ENCODE measurements around the gene GAP43.

The GAP43 gene

GRCh38 chr3:115663414-115663813 lies 40.1 kb downstream of the GAP43 start:
- DNase-seq = no peak

- DNase-seq = no peak
Observed at GRCh38 chr3:115666081-115666480, 42.8 kb downstream of the GAP43 start.

GRCh38 chr3:115666920-115667737 lies 43.8 kb downstream of the GAP43 start:
- DNase-seq = no peak

- no peak for DNase-seq
Observed at GRCh38 chr3:115667738-115668065, 44.4 kb downstream of the GAP43 start.

- no peak for DNase-seq
Observed at GRCh38 chr3:115670911-115671310, 47.6 kb downstream of the GAP43 start.

- DNase-seq = no peak
Observed at GRCh38 chr3:115671761-115672455, 48.6 kb downstream of the GAP43 start.

- no peak for DNase-seq
Observed at GRCh38 chr3:115673881-115674280, 50.6 kb downstream of the GAP43 start.

GRCh38 chr3:115676336-115676735 lies 53.0 kb downstream of the GAP43 start:
- no peak for DNase-seq

GRCh38 chr3:115680803-115681345 lies 57.6 kb downstream of the GAP43 start:
- DNase-seq = no peak

GRCh38 chr3:115681736-115682135 lies 58.4 kb downstream of the GAP43 start:
- no peak for DNase-seq

GRCh38 chr3:115683305-115683704 lies 60.0 kb downstream of the GAP43 start:
- DNase-seq = no peak

GRCh38 chr3:115683773-115684172 lies 60.5 kb downstream of the GAP43 start:
- DNase-seq = no peak

- DNase-seq = no peak
Observed at GRCh38 chr3:115685097-115685496, 61.8 kb downstream of the GAP43 start.

GRCh38 chr3:115687721-115688120 lies 64.4 kb downstream of the GAP43 start:
- DNase-seq = no peak

GRCh38 chr3:115688418-115688817 lies 65.1 kb downstream of the GAP43 start:
- no peak for DNase-seq

GRCh38 chr3:115689928-115690327 lies 66.6 kb downstream of the GAP43 start:
- no peak for DNase-seq

- no peak for DNase-seq
Observed at GRCh38 chr3:115691964-115692363, 68.7 kb downstream of the GAP43 start.

- DNase-seq = peak; percentile 57 to 70
Observed at GRCh38 chr3:115692887-115693524, 69.7 kb downstream of the GAP43 start.

- DNase-seq = no peak
Observed at GRCh38 chr3:115693868-115694267, 70.6 kb downstream of the GAP43 start.

- DNase-seq = no peak
Observed at GRCh38 chr3:115695090-115695489, 71.8 kb downstream of the GAP43 start.

- DNase-seq = no peak
Observed at GRCh38 chr3:115697263-115698053, 74.1 kb downstream of the GAP43 start.

- no peak for DNase-seq
Observed at GRCh38 chr3:115698851-115699591, 75.7 kb downstream of the GAP43 start.

Data from CD4-positive, alpha-beta T cell treated with Interleukin-1 beta for 1 hour (primary cell).